ENCODE data around the gene CDK2AP2. TPM values are rescaled to one million over a fixed set of nuclear protein-coding genes. Genes with fewer than 3 reads are reported as not detected.

Gene CDK2AP2
- total and polyA plus RNA-seq, 2 of the 8 experiments (the other 6 are each of a cell fraction or from before 2014, with no cell fraction given): 49.6 to 65.1 TPM

DNA sequence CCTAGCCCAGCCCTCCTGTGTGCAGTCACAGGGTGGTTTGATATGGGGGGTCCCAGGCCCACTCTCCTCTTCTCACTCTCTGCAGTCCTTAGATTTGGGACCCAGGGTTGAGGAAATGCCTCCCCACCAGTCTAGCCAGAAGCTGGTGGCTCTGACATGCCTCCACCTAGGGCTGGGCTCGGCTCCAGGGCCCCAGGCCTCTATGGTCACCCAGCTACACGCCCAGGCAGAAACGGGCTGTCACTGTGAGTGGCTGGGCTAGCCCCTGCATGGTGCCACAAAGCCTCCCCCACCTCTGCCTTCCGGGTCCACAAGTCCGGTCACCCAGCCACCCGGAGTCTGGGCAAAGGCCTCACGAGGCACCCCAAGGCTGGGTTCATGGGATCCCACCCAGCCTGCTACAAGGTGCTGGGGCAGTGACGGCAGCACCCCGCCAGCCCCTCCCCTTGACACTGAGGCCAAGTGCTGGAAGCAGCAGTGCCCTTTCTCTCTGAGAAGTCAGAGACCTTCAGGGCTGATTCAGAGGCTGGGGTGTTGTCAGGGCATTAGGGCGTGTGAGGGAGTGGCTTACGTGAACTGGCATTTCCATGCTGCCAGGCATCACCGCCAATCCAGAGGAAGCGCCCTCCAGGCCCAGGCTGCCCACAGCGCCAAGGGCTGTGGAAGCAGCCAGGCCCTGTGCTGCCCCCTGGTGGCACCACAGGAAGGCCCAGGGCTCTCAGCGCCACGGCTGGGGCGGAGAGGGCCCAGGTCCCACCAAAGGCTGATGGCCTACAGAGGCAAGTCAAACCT is 2.2 kb downstream of the CDK2AP2 start (continued):
- no peak for TF ChIP-seq KDM4A (IDR thresholded peaks at IDR 0.05; ENCODE audit: low read depth, low read length, severe bottlenecking)
- TF ChIP-seq CBX8 (IDR thresholded peaks at IDR 0.05; ENCODE audit: borderline replicate concordance, low read depth, low read length): no peak
- TF ChIP-seq POU5F1 (IDR thresholded peaks at IDR 0.05; ENCODE audit: low read depth, low read length): no peak
- no peak for TF ChIP-seq EP300 (IDR thresholded peaks at IDR 0.05; ENCODE audit: borderline replicate concordance in 1 of 2, low read depth in 2 of 2, low read length in 2 of 2)
- no peak for TF ChIP-seq CHD2 (IDR thresholded peaks at IDR 0.05; ENCODE audit: low read length)
- TF ChIP-seq KDM5A (IDR thresholded peaks at IDR 0.05; ENCODE audit: low read length): no peak
- no peak for TF ChIP-seq CTBP2 (IDR thresholded peaks at IDR 0.05; ENCODE audit: borderline replicate concordance, insufficient read depth, insufficient read length, low read length)
- TF ChIP-seq SIRT6 (IDR thresholded peaks at IDR 0.05; ENCODE audit: low read length): no peak
- peak in 1 of 2 experiments; percentile 87; a peak in 2 of 4 replicates for TF ChIP-seq SIN3A (conservative IDR thresholded peaks at IDR 0.05 in 1 of 2, IDR thresholded peaks at IDR 0.05 in 1 of 2; ENCODE audit: low read depth in 1 of 2, low read length in 2 of 2)
- TF ChIP-seq SUZ12 (IDR thresholded peaks at IDR 0.05; ENCODE audit: low read length): no peak
- TF ChIP-seq SP4 (IDR thresholded peaks at IDR 0.05; ENCODE audit: low read length): no peak
- no peak for TF ChIP-seq CHD1 (IDR thresholded peaks at IDR 0.05; ENCODE audit: low read depth, low read length)
- TF ChIP-seq, protein P1, sequence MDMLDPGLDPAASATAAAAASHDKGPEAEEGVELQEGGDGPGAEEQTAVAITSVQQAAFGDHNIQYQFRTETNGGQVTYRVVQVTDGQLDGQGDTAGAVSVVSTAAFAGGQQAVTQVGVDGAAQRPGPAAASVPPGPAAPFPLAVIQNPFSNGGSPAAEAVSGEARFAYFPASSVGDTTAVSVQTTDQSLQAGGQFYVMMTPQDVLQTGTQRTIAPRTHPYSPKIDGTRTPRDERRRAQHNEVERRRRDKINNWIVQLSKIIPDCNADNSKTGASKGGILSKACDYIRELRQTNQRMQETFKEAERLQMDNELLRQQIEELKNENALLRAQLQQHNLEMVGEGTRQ (IDR thresholded peaks at IDR 0.05; ENCODE audit: low read length): peak; percentile 24; the same call in 1 of the 2 replicates
- peak; percentile 39 for TF ChIP-seq ASH2L (IDR thresholded peaks at IDR 0.05; ENCODE audit: low read length)
- TF ChIP-seq MAFK (IDR thresholded peaks at IDR 0.05; ENCODE audit: low read depth, low read length): no peak
- TF ChIP-seq KDM1A (IDR thresholded peaks at IDR 0.05; ENCODE audit: borderline replicate concordance, low read length): no peak
- TF ChIP-seq JUN (IDR thresholded peaks at IDR 0.05; ENCODE audit: low read depth, low read length): no peak
- TF ChIP-seq RFX5 (IDR thresholded peaks at IDR 0.05; ENCODE audit: borderline replicate concordance, low read depth, low read length): no peak
- TF ChIP-seq NANOG (IDR thresholded peaks at IDR 0.05; ENCODE audit: insufficient read depth, low read depth, low read length, poor library complexity, severe bottlenecking): no peak
- peak; percentile 50; the same call in 1 of the 2 replicates for TF ChIP-seq GABPA (IDR thresholded peaks at IDR 0.05; ENCODE audit: borderline replicate concordance, insufficient read depth, low read length)
- no peak for TF ChIP-seq HDAC6 (IDR thresholded peaks at IDR 0.05; ENCODE audit: low read depth, low read length)
- TF ChIP-seq RXRA (IDR thresholded peaks at IDR 0.05; ENCODE audit: insufficient read depth, low read depth, low read length): no peak
- TF ChIP-seq EZH2 (IDR thresholded peaks at IDR 0.05; ENCODE audit: low read depth, low read length, severe bottlenecking): no peak
